Large intestine (tissue), 3 donors: ENCODE data around the gene KMT5B. TPM values are rescaled to one million over a fixed set of nuclear protein-coding genes. Genes with fewer than 3 reads are reported as not detected.

Experiments
- DNase-seq, 2 donors: peaks; one replicate each; pipeline versions ENCODE4 v3.0.0 to v3.0.0-alpha.2; 2013
- H3K27ac ChIP-seq: one replicate; pipeline ENCODE4 v1.5.1; 2013; ENCODE audit warnings: low read length
- H3K27me3 ChIP-seq: 2 replicates; pipeline ENCODE4 v1.6.1; 2013; ENCODE audit warnings: low read length; ENCODE audit not compliant: control insufficient read depth, insufficient read depth
- H3K36me3 ChIP-seq: 2 replicates; pipeline ENCODE4 v1.6.1; 2013; ENCODE audit warnings: low read length; ENCODE audit not compliant: control insufficient read depth, insufficient read depth
- H3K4me1 ChIP-seq: one replicate; pipeline ENCODE4 v1.6.1; 2013; ENCODE audit warnings: low read length; ENCODE audit not compliant: control insufficient read depth, insufficient read depth
- H3K4me3 ChIP-seq: one replicate; pipeline ENCODE4 v1.5.1; 2013; ENCODE audit warnings: low read length
- H3K9me3 ChIP-seq: one replicate; pipeline ENCODE4 v1.6.1; 2013; ENCODE audit warnings: mild to moderate bottlenecking, low read depth, low read length, moderate library complexity; ENCODE audit not compliant: control insufficient read depth
- WGBS: methylation state at CpG from one replicate; pipeline ENCODE4 v1.1.5; 2013; ENCODE audit warnings: low lambda C conversion rate; ENCODE audit not compliant: insufficient coverage; 5-methylcytosine and 5-hydroxymethylcytosine counted together
- polyA plus RNA-seq: library from polyadenylated mRNA; unstranded; fragments of 120-200 nt; gene quantifications from one replicate; pipeline ENCODE4 v1.2.1, GENCODE V29; 2013

Gene KMT5B
- polyA plus RNA-seq, 1 donor = 52.9 TPM

GRCh38 chr11:68121067-68121899, 91.8 kb downstream of the KMT5B start, which contains the start of gene CHKA:
TSS of gene CHKA (minus strand) at chr11:68121388. CDS start at chr11:68121177, 211 bp downstream.
- Histone ChIP-seq H3K9me3 (no peaks in the 10 kb centered on the region), H3K27ac (peak within 1 kb of the TSS; percentile 94), H3K4me3 (peak within 1 kb of the TSS; percentile 90), H3K4me1 (peaks cover 49% of the 10 kb centered on the region), H3K36me3 (peaks cover 3% of the 10 kb centered on the region), H3K27me3 (no peaks in the 10 kb centered on the region)
- no CpG with 5 or more reads among the region's 107 CpGs for WGBS
- DNase-seq = peak; percentile 94 to 98

GRCh38 chr11:68120273-68121066, 92.6 kb downstream of the KMT5B start:
- no peaks in the 10 kb centered on the region for H3K27me3 ChIP-seq
- H3K36me3 ChIP-seq = peaks cover 6% of the 10 kb centered on the region
- H3K27ac ChIP-seq = peak overlapping the region; percentile 94
- no peaks in the 10 kb centered on the region for H3K9me3 ChIP-seq
- H3K4me3 ChIP-seq = peak overlapping the region; percentile 90
- peaks cover 44% of the 10 kb centered on the region for H3K4me1 ChIP-seq
- peak in 1 of 2 donors; percentile 61 for DNase-seq
- WGBS = no CpG with 5 or more reads among the region's 73 CpGs

DNA sequence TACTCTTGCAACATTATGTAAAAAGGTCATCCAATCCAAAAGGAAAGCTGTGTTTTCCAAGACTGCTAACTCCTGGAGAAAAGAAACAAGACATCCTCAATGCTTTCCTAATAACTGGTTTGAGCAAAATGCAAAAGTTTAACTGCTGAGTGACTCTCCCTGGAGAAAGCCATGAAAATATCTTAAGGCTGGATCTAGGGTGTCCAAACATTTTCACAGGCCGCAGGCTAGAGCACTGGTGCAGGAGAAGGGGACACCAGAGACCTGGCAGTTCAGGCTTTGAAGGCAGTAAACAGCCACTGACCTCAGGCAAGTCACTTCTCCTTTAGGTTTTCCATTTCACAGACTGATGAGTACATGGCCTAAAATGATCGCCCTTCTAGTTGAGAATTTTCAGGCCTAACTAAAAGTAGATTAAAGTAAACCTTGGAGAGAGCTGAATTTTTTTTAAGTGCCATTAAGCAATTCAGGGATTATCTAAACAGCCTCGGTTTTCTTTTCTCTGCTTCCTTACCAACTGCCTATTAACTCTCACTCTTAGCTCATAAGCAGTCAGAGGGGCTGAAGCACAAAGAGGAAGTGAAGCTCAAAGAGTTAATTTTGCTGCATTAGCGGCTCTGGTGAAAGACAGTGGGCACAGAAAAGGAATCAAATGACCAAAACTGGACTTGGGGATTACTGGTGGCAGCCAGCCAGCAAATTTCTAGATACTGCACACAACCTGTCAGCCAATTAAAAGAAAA, 94.2 kb downstream of the KMT5B start:
- H3K36me3 ChIP-seq = peaks cover 11% of the 10 kb centered on the region
- WGBS = 10% methylated on average over 2 of the region's 4 CpGs
- H3K27ac ChIP-seq = peak overlapping the region; percentile 94
- peaks cover 32% of the 10 kb centered on the region for H3K4me1 ChIP-seq
- peak in 1 of 2 donors; percentile 62 for DNase-seq
- no peaks in the 10 kb centered on the region for H3K9me3 ChIP-seq
- H3K27me3 ChIP-seq = no peaks in the 10 kb centered on the region
- peak overlapping the region; percentile 90 for H3K4me3 ChIP-seq

DNA sequence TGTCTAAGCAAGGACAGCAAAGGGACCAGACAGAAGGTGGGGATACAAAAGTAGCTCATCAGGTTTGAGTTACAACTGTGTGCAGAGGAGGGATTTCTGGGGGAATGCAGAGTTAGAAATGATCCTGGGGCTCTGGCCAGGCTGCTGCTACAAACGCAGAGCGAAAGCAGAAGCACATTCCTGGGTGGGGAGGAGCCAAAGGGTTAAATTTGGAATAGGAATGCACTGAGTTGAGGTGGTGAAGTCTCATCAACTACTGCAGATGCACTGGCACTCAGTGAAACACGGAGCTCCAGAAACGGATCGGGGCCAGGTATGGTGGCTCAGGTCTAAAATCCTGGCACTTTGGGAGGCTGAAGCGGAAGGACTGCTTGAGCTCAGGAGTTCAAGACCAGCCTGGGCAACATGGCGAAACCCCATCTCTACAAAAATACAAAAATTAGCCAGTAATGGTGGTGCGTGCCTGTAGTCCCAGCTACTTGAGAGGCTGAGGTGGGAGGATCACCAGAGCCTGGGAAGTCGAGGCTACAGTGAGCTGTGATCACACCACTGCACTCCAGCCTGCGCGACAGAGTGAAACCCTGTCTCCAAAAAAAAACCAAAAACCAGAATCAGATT, 95.1 kb downstream of the KMT5B start:
- WGBS = no CpG with 5 or more reads among the region's 11 CpGs
- Histone ChIP-seq H3K36me3 (peaks cover 11% of the 10 kb centered on the region), H3K9me3 (no peaks in the 10 kb centered on the region), H3K27ac (peak overlapping the region; percentile 94), H3K27me3 (no peaks in the 10 kb centered on the region), H3K4me3 (peak overlapping the region; percentile 90), H3K4me1 (peaks cover 28% of the 10 kb centered on the region)
- peak in 1 of 2 donors; percentile 36 for DNase-seq

DNA sequence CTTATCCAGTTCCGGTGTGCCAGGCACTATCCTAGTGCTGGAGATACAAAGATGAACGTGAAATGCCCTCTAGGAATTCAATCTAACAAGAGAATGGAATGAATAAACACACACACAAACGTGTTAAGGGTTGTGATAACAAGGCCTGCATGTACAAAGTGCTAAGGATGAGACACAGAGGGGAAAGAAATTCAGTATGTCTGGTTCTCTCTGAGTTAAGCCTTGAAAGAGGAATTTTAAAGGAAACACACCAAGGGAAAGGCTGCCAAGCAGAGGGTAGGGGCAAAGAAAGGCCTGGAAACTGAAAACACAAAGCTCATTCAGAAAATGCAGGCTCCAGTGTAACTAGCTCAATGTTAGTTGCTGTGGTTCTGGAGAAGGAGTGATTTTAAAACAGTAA, 96.1 kb downstream of the KMT5B start:
- 21% methylated on average over 2 of the region's 3 CpGs for WGBS
- no peaks in the 10 kb centered on the region for H3K27me3 ChIP-seq
- peaks cover 19% of the 10 kb centered on the region for H3K4me1 ChIP-seq
- H3K9me3 ChIP-seq = no peaks in the 10 kb centered on the region
- no peak overlapping the region for H3K4me3 ChIP-seq
- H3K27ac ChIP-seq = peak overlapping the region; percentile 94
- DNase-seq = peak in 1 of 2 donors; percentile 33
- H3K36me3 ChIP-seq = peaks cover 11% of the 10 kb centered on the region

DNA sequence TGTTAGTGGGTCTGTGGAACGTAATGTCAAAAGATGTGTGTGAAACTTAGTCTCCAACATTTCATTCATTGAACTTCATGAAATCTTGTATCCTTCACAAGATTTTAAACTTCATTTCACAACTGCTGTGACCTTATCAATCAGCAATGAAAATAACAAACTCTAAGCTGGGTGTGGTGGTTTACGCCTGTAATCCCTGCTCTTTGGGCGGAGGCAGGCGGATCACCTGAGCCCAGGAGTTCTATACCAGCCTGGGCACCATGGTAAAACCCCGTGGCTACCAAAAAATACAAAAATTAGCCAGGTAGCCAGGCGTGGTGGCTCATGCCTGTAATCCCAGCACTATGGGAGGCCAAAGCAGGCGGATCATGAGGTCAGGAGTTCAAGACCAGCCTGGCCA, 97.0 kb downstream of the KMT5B start:
- peaks cover 15% of the 10 kb centered on the region for H3K4me1 ChIP-seq
- peaks cover 11% of the 10 kb centered on the region for H3K36me3 ChIP-seq
- WGBS = no CpG with 5 or more reads among the region's 7 CpGs
- H3K27ac ChIP-seq = peak overlapping the region; percentile 94
- peak in 1 of 2 donors; percentile 57 for DNase-seq
- H3K9me3 ChIP-seq = no peaks in the 10 kb centered on the region
- H3K27me3 ChIP-seq = no peaks in the 10 kb centered on the region
- no peak overlapping the region for H3K4me3 ChIP-seq

DNA sequence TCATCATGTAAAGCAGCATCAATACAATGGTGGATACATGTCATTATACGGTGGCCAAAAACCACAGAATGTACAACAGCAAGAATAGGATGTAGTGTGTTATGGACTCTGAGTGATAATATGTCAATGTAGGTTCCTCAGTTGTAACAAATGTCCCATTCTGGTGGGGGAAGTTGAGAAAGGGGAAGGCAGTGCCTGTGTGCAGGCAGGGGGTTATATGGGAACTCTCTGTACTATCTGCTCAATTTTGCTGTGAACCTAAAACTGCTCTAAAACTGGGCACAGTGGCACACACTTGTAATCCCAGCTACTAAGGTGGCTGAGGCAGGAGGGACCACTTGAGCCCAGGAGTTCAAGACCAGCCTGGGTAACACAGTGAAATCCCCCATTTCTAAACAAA, 97.8 kb downstream of the KMT5B start:
- Histone ChIP-seq H3K4me1 (peaks cover 15% of the 10 kb centered on the region), H3K27ac (no peak overlapping the region)

DNA sequence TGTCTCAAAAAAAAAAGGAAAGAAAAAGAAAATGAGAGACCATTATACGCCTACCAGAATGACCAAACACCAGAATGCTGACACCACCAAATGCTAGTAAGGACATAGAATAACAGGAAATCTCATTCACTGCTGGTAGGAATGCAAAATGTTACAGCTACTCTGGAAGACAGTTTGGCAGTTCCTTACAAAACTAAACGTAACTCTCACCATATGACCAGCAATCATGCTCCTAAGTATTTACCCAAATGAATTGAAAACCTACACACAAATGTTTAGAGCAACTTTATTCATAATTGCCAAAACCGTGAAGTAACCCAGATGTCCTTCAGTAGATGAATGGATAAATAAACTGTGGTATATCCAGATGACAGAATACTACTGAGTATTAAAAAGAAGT, 99.1 kb downstream of the KMT5B start:
- Histone ChIP-seq H3K4me3 (no peak overlapping the region), H3K36me3 (peaks cover 13% of the 10 kb centered on the region), H3K4me1 (peaks cover 15% of the 10 kb centered on the region), H3K9me3 (no peaks in the 10 kb centered on the region), H3K27me3 (no peaks in the 10 kb centered on the region), H3K27ac (peak overlapping the region; percentile 36)
- 50% methylated on average over 1 of the region's 3 CpGs for WGBS
- no peak for DNase-seq

More for the DNA sequence above, 97.8 kb downstream of the KMT5B start:
- no peaks in the 10 kb centered on the region for H3K27me3 ChIP-seq
- no CpG with 5 or more reads among the region's 1 CpG for WGBS
- DNase-seq = no peak
- H3K36me3 ChIP-seq = peaks cover 11% of the 10 kb centered on the region
- no peaks in the 10 kb centered on the region for H3K9me3 ChIP-seq
- no peak overlapping the region for H3K4me3 ChIP-seq

DNA sequence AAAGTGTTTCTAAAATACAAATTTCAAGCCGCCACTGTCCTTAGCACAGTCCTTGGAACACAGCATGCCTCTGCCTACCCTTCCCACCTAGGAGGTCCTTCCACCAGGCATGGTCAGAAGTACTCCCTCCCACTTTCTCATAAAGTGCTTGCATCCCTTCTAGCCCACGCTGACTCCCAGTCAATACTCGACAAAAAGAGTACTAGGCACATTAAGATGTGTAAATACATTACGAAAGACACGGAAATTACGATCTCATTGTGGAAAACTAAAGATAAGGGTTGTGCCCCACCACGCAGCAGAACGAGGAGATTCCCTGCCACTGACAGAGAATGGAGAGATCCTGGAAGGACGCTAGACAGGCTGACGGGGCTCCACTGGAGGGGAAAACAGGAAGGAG, 105.4 kb downstream of the KMT5B start:
- Histone ChIP-seq H3K4me1 (peaks cover 38% of the 10 kb centered on the region), H3K27me3 (no peaks in the 10 kb centered on the region), H3K27ac (peak overlapping the region; percentile 83), H3K4me3 (no peak overlapping the region), H3K9me3 (no peaks in the 10 kb centered on the region), H3K36me3 (peaks cover 6% of the 10 kb centered on the region)
- 24% methylated on average over 8 of the region's 10 CpGs for WGBS
- peak in 1 of 2 donors; percentile 74 for DNase-seq
